GM12874 (cell line): ENCODE results near the gene PGA3.
A peak's percentile ranks its signal among the peaks of the same experiment; 100 is the strongest.
"Not testable (repeated sequence)": the region's sequence is repeated elsewhere in the genome, so short reads cannot be mapped to it uniquely, and the experiment has no call there.

Experiments used
- CTCF ChIP-seq: IDR thresholded peaks from 2 replicates; pipeline ENCODE4 v1.5.1; 2011; ENCODE audit warnings: low read depth, mild to moderate bottlenecking, control low read depth, low read length, moderate library complexity; ENCODE audit not compliant: insufficient read depth

The PGA3 gene

GRCh38 chr11:61222047-61222446, 18.7 kb downstream of the PGA3 start, which contains the start of gene PGA4:
PGA4 (plus strand) TSS chr11:61222347; CDS start chr11:61222401, 54 bp downstream.
- TF ChIP-seq CTCF = not testable (repeated sequence)

GRCh38 chr11:61240875-61241274, 37.6 kb downstream of the PGA3 start, which contains the start of gene PGA5:
PGA5 (plus strand) TSS chr11:61241175; CDS start chr11:61241227, 52 bp downstream.
- not testable (repeated sequence) for TF ChIP-seq CTCF

DNA sequence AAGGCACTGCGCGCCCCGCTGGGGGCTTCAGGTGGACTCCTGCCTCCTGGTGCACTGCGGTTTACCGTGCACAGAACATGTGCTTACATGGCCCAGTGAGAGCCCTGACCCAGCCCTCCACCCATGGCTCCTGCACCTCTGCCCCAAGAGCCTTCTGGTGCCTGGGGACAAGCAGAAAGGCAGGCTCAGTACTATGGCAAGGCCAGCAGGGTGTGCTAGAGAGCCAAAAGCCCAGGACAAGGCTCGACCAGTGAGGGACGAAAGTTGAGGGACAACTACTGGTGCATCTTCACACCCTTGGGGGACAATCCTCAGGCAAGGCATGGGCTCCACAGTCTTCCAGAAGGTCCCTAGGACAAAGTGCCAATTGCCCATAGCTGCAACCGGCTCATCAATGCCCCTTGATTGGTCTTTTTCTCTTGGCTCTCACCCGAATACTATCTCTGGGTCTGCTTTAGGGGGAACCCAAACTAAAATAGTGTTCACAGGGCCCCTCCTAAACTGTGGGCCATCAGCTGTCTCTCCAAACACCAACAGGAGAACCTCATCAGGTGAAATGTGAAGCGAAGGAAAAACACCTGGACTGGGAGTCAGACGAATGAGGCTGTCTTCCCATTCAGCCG, 51.2 kb downstream of the PGA3 start:
- TF ChIP-seq CTCF = peak; percentile 96

- no peak for TF ChIP-seq CTCF
These were observed 53.6 kb downstream of the PGA3 start for GRCh38 chr11:61256710-61257482.

DNA sequence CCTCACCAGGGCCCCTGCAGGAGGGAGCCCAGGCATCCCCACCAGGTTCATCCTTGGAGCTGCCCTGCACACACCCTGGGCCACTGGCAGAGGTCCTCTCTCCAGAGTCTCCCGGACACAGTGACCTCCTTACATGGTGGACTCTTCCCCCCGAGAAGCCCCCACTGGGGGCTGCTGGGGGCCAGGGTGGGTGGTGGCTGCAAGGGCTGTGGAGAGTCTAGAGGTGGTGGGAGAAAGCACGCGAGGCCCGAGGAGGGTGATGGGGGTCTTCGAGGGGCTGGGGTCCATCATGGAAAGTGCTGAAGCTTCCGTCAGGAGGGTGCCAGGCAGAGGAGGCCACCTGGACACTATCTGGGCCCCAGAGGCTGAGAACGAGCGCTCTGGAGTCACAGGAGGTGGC, 55.2 kb downstream of the PGA3 start:
- no peak for TF ChIP-seq CTCF

GRCh38 chr11:61259363-61259762, 56.0 kb downstream of the PGA3 start:
- no peak for TF ChIP-seq CTCF
